Keratinocyte (primary cell): Measurements from ENCODE around the gene TRAPPC11. TPM values are rescaled to one million over a fixed set of nuclear protein-coding genes. Genes with fewer than 3 reads are reported as not detected.
A peak's percentile ranks its signal among the peaks of the same experiment; 100 is the strongest.

ENCODE experiments used
- DNase-seq: peaks from one replicate; pipeline ENCODE4 v3.0.0-alpha.2; 2011; ENCODE audit warnings: low read depth, missing footprints, low spot score
- FAIRE-seq: peaks from 2 replicates; lab custom pipeline; 2011; peaks lifted over from hg19 to GRCh38; lab: Jason Lieb, UNC
- H2AFZ ChIP-seq: 2 replicates; pipeline ENCODE4 v1.6.0; 2012; ENCODE audit warnings: low read length, control low read depth, inconsistent platforms; ENCODE audit not compliant: control insufficient read depth
- H3K27ac ChIP-seq: 2 replicates; pipeline ENCODE4 v1.5.1; 2011; ENCODE audit warnings: low read length; ENCODE audit not compliant: control insufficient read depth, insufficient read depth
- H3K27me3 ChIP-seq: 3 replicates; pipeline ENCODE4 v1.6.0; 2011; ENCODE audit warnings: low read length; ENCODE audit not compliant: control insufficient read depth, insufficient read depth; ENCODE audit errors: extremely low read depth
- H3K36me3 ChIP-seq, 2 experiments: 2 replicates in 1 of 2; 3 replicates in 1 of 2; pipeline ENCODE4 v1.5.1; 2011; ENCODE audit warnings: low read length in 2 of 2, mild to moderate bottlenecking in 1 of 2; ENCODE audit not compliant: control insufficient read depth in 2 of 2, insufficient read depth in 2 of 2; ENCODE audit errors: extremely low read depth in 1 of 2
- H3K4me1 ChIP-seq: 3 replicates; pipeline ENCODE4 v1.5.1; 2011; ENCODE audit warnings: low read length; ENCODE audit not compliant: control insufficient read depth, insufficient read depth; ENCODE audit errors: extremely low read depth
- H3K4me2 ChIP-seq: 3 replicates; pipeline ENCODE4 v1.6.0; 2011; ENCODE audit warnings: low read depth, low read length; ENCODE audit not compliant: control insufficient read depth, insufficient read depth; ENCODE audit errors: extremely low read depth
- H3K4me3 ChIP-seq, 3 experiments: fragments of 200-600 bp in 1 of 3; sonication (generic) in 1 of 3; 2 replicates in 2 of 3; 3 replicates in 1 of 3; pipeline ENCODE4 v1.5.1; 2011 to 2016; ENCODE audit warnings: low read length in 3 of 3, mild to moderate bottlenecking in 3 of 3, control low read depth in 2 of 3, inconsistent platforms in 1 of 3, low read depth in 1 of 3, mixed read lengths in 1 of 3, mixed run types in 1 of 3, moderate library complexity in 1 of 3; ENCODE audit not compliant: control insufficient read depth in 2 of 3, insufficient read depth in 2 of 3; ENCODE audit errors: extremely low read depth in 1 of 3
- H3K79me2 ChIP-seq: 2 replicates; pipeline ENCODE4 v1.6.0; 2012; ENCODE audit warnings: low read length; ENCODE audit not compliant: control insufficient read depth, insufficient read depth
- H3K9ac ChIP-seq: 3 replicates; pipeline ENCODE4 v1.6.0; 2011; ENCODE audit warnings: low read length; ENCODE audit not compliant: control insufficient read depth, insufficient read depth; ENCODE audit errors: extremely low read depth
- H3K9me1 ChIP-seq: 3 replicates; pipeline ENCODE4 v1.6.0; 2011; ENCODE audit warnings: low read length; ENCODE audit not compliant: control insufficient read depth, insufficient read depth; ENCODE audit errors: extremely low read depth
- H3K9me3 ChIP-seq: 2 replicates; pipeline ENCODE4 v1.5.1; 2012; ENCODE audit warnings: low read depth, low read length; ENCODE audit not compliant: control insufficient read depth
- H4K20me1 ChIP-seq: 3 replicates; pipeline ENCODE4 v1.6.0; 2011; ENCODE audit warnings: low read length; ENCODE audit not compliant: control insufficient read depth, insufficient read depth; ENCODE audit errors: extremely low read depth
- CTCF ChIP-seq, 3 experiments: IDR thresholded peaks in 1 of 3; conservative IDR thresholded peaks in 1 of 3; optimal IDR thresholded peaks in 1 of 3; 2 replicates in 2 of 3; 3 replicates in 1 of 3; pipeline versions ENCODE3 to v1.5.1; 2011; ENCODE audit warnings: low read length in 3 of 3, mild to moderate bottlenecking in 3 of 3, moderate library complexity in 2 of 3, control low read depth in 1 of 3, inconsistent platforms in 1 of 3; ENCODE audit not compliant: insufficient read depth in 2 of 3; ENCODE audit errors: extremely low read depth in 1 of 3
- EZH2 ChIP-seq: IDR thresholded peaks from one replicate; pipeline ENCODE4 v1.6.1; 2012; ENCODE audit warnings: inconsistent platforms, mild to moderate bottlenecking, low read length, moderate library complexity
- dilution Hi-C: fragments of 300-500 bp; cut with MboI; formaldehyde crosslinking; loops from one replicate; pipeline ENCODE4 v1.7.0; 2020; ENCODE audit warnings: low sequenced_read_pairs; ENCODE audit not compliant: extremely low pct_ligation_motif_present
- polyA plus RNA-seq, 5 experiments: library from polyadenylated mRNA; depleted of rRNA in 3 of 5; stranded (reverse) in 3 of 5; stranded (forward) in 1 of 5; unstranded in 1 of 5; fragments of >200 nt; gene quantifications; 1 replicate in 1 of 5; 2 replicates in 3 of 5; 3 replicates in 1 of 5; pipeline versions ENCODE4 v1.2.1 to v1.2.3, GENCODE V29; 2011 to 2012; ENCODE audit warnings: missing spikeins in 2 of 5, low read depth in 1 of 5, low replicate concordance in 1 of 5

Gene TRAPPC11
- polyA plus RNA-seq, 1 donor (not counting 4 experiments of a cell fraction or from before 2014, with no cell fraction given): 42.5 TPM

GRCh38 chr4:183633476-183634400 lies 25.4 kb upstream of the TRAPPC11 start:
- Histone ChIP-seq H3K4me1 (peaks cover 14% of the 10 kb centered on the region), H3K27ac (no peak overlapping the region), H2AFZ (no peak overlapping the region), H3K4me2 (no peak overlapping the region), H3K9ac (no peak overlapping the region), H3K4me3 (no peak overlapping the region), H3K9me1 (no peaks in the 10 kb centered on the region), H4K20me1 (no peaks in the 10 kb centered on the region), H3K79me2 (no peaks in the 10 kb centered on the region), H3K9me3 (no peaks in the 10 kb centered on the region), H3K36me3 (no peaks in the 10 kb centered on the region), H3K27me3 (no peaks in the 10 kb centered on the region)
- TF ChIP-seq CTCF (optimal IDR thresholded peaks at IDR 0.05 in 1 of 3, IDR thresholded peaks at IDR 0.05 in 1 of 3, conservative IDR thresholded peaks at IDR 0.05 in 1 of 3; ENCODE audit: extremely low read depth in 1 of 3, insufficient read depth in 2 of 3, low read length in 3 of 3): no peak
- no peak for TF ChIP-seq EZH2
- dilution Hi-C loops: no loop called here
- no peak for DNase-seq
- peak; percentile 13 for FAIRE-seq

DNA sequence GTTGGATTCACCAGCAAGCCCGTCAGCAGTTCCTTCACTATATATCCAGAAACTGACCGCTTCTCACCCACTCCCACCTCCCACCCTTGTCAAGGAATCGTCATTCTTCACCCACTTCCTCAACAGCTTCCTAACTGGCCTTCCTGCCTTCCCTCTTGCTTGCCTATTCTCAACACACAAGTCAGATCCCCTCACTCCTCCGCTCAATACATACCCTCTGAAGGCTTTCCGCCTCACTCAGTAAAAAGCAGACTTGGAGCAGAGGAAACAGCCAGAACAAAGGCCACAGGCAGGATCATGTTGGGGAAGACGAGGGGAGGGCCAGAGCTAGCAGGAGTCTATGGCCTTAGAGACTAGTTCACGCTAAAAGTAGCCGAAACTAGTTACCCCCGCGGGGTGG lies 23.8 kb upstream of the TRAPPC11 start:
- no peaks in the 10 kb centered on the region for H3K79me2 ChIP-seq
- H4K20me1 ChIP-seq: no peaks in the 10 kb centered on the region
- H3K4me1 ChIP-seq: peaks cover 14% of the 10 kb centered on the region
- H3K9me3 ChIP-seq: no peaks in the 10 kb centered on the region
- H3K4me2 ChIP-seq: no peak overlapping the region
- H3K27me3 ChIP-seq: no peaks in the 10 kb centered on the region
- TF ChIP-seq EZH2: no peak
- no peak for TF ChIP-seq CTCF (optimal IDR thresholded peaks at IDR 0.05 in 1 of 3, IDR thresholded peaks at IDR 0.05 in 1 of 3, conservative IDR thresholded peaks at IDR 0.05 in 1 of 3; ENCODE audit: extremely low read depth in 1 of 3, insufficient read depth in 2 of 3, low read length in 3 of 3)
- H2AFZ ChIP-seq: no peak overlapping the region
- H3K9ac ChIP-seq: no peak overlapping the region
- no peak for FAIRE-seq
- H3K9me1 ChIP-seq: no peaks in the 10 kb centered on the region
- H3K4me3 ChIP-seq: no peak overlapping the region
- dilution Hi-C loops: no loop called here
- no peak overlapping the region for H3K27ac ChIP-seq
- H3K36me3 ChIP-seq: peaks cover 0 to 2% of the 10 kb centered on the region in 2 experiments
- no peak for DNase-seq
